Measurements from ENCODE around the gene TNFRSF1B. TPM values are rescaled to one million over a fixed set of nuclear protein-coding genes. Genes with fewer than 3 reads are reported as not detected.

TNFRSF1B gene
- total RNA-seq, 1 donor from 2014 or later = 3.3 TPM

DNA sequence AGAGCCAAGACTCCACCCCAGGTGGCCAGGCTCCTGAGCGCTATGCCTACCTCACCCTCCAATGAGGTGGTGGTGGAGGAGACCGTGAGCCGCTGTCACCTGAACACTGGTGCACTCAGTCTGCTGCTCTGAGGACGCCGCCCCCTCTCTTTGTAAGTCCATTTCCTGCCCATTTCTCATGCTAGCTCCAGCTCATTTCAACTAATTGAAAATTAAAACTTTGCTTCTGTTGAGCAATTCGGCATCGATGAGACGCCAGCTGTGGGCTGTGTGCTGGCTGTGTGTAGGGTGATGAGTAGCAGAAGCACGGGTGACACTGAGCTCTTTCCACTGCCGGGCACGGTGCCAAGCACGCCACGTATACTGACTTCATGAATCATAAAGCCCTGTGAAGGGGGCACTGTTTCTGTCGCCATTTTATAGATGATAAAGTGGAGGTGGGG lies 11.2 kb downstream of the TNFRSF1B start:
- Mint-ChIP-seq H3K9me3 (no peaks in the 10 kb centered on the region), H3K27me3 (peaks cover 8% of the 10 kb centered on the region), H3K4me1 (ENCODE audit: unreplicated experiment) (peaks cover 18% of the 10 kb centered on the region), H3K27ac (peak overlapping the region; percentile 22), H3K36me3 (no peaks in the 10 kb centered on the region), H3K4me3 (no peak overlapping the region)
- no peak for DNase-seq (ENCODE audit: extremely low spot score, unreplicated experiment)
- TF ChIP-seq, protein P1, sequence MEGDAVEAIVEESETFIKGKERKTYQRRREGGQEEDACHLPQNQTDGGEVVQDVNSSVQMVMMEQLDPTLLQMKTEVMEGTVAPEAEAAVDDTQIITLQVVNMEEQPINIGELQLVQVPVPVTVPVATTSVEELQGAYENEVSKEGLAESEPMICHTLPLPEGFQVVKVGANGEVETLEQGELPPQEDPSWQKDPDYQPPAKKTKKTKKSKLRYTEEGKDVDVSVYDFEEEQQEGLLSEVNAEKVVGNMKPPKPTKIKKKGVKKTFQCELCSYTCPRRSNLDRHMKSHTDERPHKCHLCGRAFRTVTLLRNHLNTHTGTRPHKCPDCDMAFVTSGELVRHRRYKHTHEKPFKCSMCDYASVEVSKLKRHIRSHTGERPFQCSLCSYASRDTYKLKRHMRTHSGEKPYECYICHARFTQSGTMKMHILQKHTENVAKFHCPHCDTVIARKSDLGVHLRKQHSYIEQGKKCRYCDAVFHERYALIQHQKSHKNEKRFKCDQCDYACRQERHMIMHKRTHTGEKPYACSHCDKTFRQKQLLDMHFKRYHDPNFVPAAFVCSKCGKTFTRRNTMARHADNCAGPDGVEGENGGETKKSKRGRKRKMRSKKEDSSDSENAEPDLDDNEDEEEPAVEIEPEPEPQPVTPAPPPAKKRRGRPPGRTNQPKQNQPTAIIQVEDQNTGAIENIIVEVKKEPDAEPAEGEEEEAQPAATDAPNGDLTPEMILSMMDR (conservative IDR thresholded peaks at IDR 0.05) = no peak

DNA sequence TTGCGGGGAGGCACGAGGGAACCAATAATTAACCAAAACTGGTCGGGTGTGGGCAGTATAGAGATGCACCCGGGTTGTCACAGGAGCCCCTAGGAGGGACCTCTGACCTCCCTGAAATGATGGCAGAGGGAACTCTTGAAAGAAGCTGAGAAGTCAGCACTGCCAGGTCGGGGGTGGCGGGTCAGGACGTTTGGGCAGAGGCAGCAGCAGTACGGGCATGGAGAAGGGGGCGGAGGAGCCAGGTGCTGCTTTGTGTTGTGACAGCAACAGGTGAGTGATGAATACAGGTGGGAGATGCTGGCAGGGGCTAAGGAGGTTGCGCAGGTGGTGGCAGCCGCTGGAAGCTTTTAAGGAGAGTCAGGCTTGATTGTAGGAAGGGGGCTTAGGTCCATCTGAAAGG lies 11.7 kb downstream of the TNFRSF1B start:
- H3K36me3 Mint-ChIP-seq = no peaks in the 10 kb centered on the region
- H3K9me3 Mint-ChIP-seq = no peaks in the 10 kb centered on the region
- H3K27ac Mint-ChIP-seq = peak overlapping the region; percentile 22
- peaks cover 8% of the 10 kb centered on the region for H3K27me3 Mint-ChIP-seq
- DNase-seq (ENCODE audit: extremely low spot score, unreplicated experiment) = no peak
- peaks cover 19% of the 10 kb centered on the region for H3K4me1 Mint-ChIP-seq (ENCODE audit: unreplicated experiment)
- TF ChIP-seq, protein P1 (conservative IDR thresholded peaks at IDR 0.05) = no peak
- H3K4me3 Mint-ChIP-seq = no peak overlapping the region

DNA sequence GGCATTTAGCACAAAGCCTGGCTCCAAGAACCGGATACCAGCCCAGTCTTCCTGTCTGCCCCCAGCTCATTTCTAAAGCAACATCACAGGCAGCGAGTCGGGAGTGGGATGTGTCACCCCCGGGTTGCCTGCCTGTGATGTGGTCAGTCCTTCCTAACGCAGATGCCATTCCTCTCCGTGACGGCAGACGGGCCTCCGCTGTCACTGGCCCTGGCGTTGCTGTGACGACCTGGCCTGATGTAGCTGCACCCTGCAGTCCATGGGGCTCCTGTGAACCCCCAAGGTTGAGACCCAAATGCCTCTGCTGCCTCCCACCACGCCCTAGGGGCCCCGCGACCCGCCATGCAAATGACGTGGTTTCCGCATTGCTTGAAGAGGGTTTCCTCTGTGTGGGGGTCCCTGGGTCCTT lies 12.3 kb downstream of the TNFRSF1B start:
- DNase-seq (ENCODE audit: extremely low spot score, unreplicated experiment) = no peak
- Mint-ChIP-seq H3K27ac (no peak overlapping the region), H3K27me3 (peaks cover 8% of the 10 kb centered on the region)

DNA sequence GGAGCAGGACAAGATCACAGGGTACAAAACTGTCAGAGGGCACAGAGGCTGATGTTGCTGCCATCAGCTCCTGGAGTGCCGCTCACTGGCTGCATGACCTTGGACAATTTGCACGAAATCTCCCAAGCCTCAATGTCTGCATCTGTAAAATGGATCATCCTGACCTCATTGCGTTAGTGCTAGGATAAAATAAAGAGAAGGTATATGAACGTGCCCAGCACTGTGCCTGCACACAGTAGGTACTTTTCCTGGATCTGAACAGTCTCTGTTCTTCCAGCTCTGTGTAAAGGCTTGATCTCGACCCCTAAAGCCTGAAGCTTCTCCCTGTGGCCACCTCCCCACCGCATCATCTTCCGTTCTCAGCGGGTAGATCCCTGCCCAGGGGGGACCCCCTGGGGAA lies 12.9 kb downstream of the TNFRSF1B start:
- no peak overlapping the region for H3K27ac Mint-ChIP-seq
- H3K4me1 Mint-ChIP-seq (ENCODE audit: unreplicated experiment) = peaks cover 27% of the 10 kb centered on the region
- TF ChIP-seq, protein P1 (conservative IDR thresholded peaks at IDR 0.05) = no peak
- no peak for DNase-seq (ENCODE audit: extremely low spot score, unreplicated experiment)
- no peaks in the 10 kb centered on the region for H3K36me3 Mint-ChIP-seq
- H3K27me3 Mint-ChIP-seq = peaks cover 8% of the 10 kb centered on the region
- no peak overlapping the region for H3K4me3 Mint-ChIP-seq
- no peaks in the 10 kb centered on the region for H3K9me3 Mint-ChIP-seq

More for the DNA sequence above, 12.3 kb downstream of the TNFRSF1B start:
- no peak overlapping the region for H3K4me3 Mint-ChIP-seq
- TF ChIP-seq, protein P1 (conservative IDR thresholded peaks at IDR 0.05) = no peak
- peaks cover 25% of the 10 kb centered on the region for H3K4me1 Mint-ChIP-seq (ENCODE audit: unreplicated experiment)
- H3K9me3 Mint-ChIP-seq = no peaks in the 10 kb centered on the region
- H3K36me3 Mint-ChIP-seq = no peaks in the 10 kb centered on the region

DNA sequence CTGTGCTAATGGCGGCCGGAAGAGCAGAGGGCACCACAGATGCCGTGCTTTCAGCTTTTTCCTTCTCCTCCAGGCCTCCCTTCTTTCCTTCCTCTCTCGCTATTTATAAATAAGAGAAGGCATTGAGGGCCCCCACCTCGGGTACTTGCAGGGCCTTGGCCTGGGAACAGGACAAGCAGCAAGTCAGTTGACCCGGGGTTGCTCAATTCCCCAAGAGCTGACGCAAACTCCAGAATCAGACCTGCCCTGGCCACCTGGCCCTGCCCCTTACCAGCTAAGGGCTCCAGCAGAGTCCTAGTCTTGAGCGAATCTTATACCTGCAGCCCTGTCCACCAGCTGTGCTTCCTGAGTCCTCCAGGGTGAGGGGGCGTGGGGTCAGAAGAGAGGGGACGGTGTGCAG lies 13.5 kb downstream of the TNFRSF1B start:
- Mint-ChIP-seq H3K27ac (no peak overlapping the region), H3K36me3 (no peaks in the 10 kb centered on the region), H3K4me1 (ENCODE audit: unreplicated experiment) (peaks cover 23% of the 10 kb centered on the region), H3K4me3 (no peak overlapping the region), H3K27me3 (peaks cover 8% of the 10 kb centered on the region), H3K9me3 (no peaks in the 10 kb centered on the region)
- no peak for DNase-seq (ENCODE audit: extremely low spot score, unreplicated experiment)
- TF ChIP-seq, protein P1 (conservative IDR thresholded peaks at IDR 0.05) = no peak

DNA sequence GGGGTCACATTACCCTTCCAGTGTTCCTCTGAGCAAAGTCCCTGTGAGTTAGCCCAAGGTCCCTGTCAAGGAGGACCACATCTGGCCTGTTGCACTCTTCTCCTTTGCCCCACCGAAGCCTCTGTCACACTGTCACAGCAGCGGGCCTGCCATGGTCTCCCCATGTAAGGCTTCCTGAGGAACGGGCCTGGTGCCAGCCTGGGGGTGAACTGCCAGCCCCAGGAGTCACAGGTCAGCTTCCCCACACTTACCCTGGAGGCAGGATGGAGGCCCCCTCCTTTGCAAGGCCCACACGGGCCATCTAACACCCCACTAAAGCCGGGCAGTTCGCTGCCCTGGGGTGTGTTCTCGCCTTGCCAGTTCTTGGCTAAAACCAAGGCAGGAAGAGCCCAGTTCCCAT lies 14.1 kb downstream of the TNFRSF1B start:
- H3K27me3 Mint-ChIP-seq = peaks cover 8% of the 10 kb centered on the region
- DNase-seq (ENCODE audit: extremely low spot score, unreplicated experiment) = no peak
- H3K4me1 Mint-ChIP-seq (ENCODE audit: unreplicated experiment) = peaks cover 18% of the 10 kb centered on the region
- H3K4me3 Mint-ChIP-seq = no peak overlapping the region
- TF ChIP-seq, protein P1 (conservative IDR thresholded peaks at IDR 0.05) = no peak
- H3K36me3 Mint-ChIP-seq = no peaks in the 10 kb centered on the region
- no peaks in the 10 kb centered on the region for H3K9me3 Mint-ChIP-seq
- H3K27ac Mint-ChIP-seq = no peak overlapping the region

Measured in type B pancreatic cell (in vitro differentiated cells).